NCI-H2171 (cell line): ENCODE results near the gene BCL2.

Source experiments
- DNase-seq: peaks from one replicate; lab custom pipeline; 2025; lab: John Stamatoyannopoulos, UW

The BCL2 gene

GRCh38 chr18:63309422-63309821 lies 10.1 kb downstream of the BCL2 start:
- no peak for DNase-seq

- peak; percentile 28 for DNase-seq
Observed at GRCh38 chr18:63307551-63308200, 11.9 kb downstream of the BCL2 start.

- no peak for DNase-seq
Observed at GRCh38 chr18:63306819-63307550, 12.6 kb downstream of the BCL2 start.

GRCh38 chr18:63306249-63306648 lies 13.3 kb downstream of the BCL2 start:
- no peak for DNase-seq

- DNase-seq, result no peak
Observed at GRCh38 chr18:63303547-63303946, 16.0 kb downstream of the BCL2 start.

GRCh38 chr18:63302636-63303405 lies 16.7 kb downstream of the BCL2 start:
- DNase-seq, result no peak

- no peak for DNase-seq
Observed at GRCh38 chr18:63302220-63302619, 17.3 kb downstream of the BCL2 start.

GRCh38 chr18:63301434-63301833 lies 18.1 kb downstream of the BCL2 start:
- DNase-seq, result no peak

GRCh38 chr18:63299837-63300745 lies 19.5 kb downstream of the BCL2 start:
- DNase-seq, result no peak

GRCh38 chr18:63298400-63299365 lies 20.9 kb downstream of the BCL2 start:
- DNase-seq, result no peak

GRCh38 chr18:63297687-63298399 lies 21.7 kb downstream of the BCL2 start:
- DNase-seq, result no peak

- no peak for DNase-seq
Observed at GRCh38 chr18:63293935-63294334, 25.6 kb downstream of the BCL2 start.

GRCh38 chr18:63292831-63293683 lies 26.5 kb downstream of the BCL2 start:
- DNase-seq, result no peak

- no peak for DNase-seq
Observed at GRCh38 chr18:63291278-63291677, 28.3 kb downstream of the BCL2 start.

- DNase-seq, result no peak
Observed at GRCh38 chr18:63290821-63291200, 28.8 kb downstream of the BCL2 start.

GRCh38 chr18:63290166-63290820 lies 29.3 kb downstream of the BCL2 start:
- DNase-seq, result no peak

- DNase-seq, result no peak
Observed at GRCh38 chr18:63288311-63288710, 31.3 kb downstream of the BCL2 start.

- DNase-seq, result no peak
Observed at GRCh38 chr18:63287691-63288220, 31.8 kb downstream of the BCL2 start.
